AG04450 (cell line): ENCODE results near the gene GTSE1. TPM values are rescaled to one million over a fixed set of nuclear protein-coding genes. Genes with fewer than 3 reads are reported as not detected.
"Not testable (repeated sequence)": the region's sequence is repeated elsewhere in the genome, so short reads cannot be mapped to it uniquely, and the experiment has no call there.

Experiments
- CTCF ChIA-PET: fragments of 300-600, 350-600 bp; formaldehyde crosslinking; extraction: SDS; loops from one replicate; lab custom pipeline; 2022; ENCODE audit warnings: antibody characterized with exemption, inconsistent platforms; lab: Charles Lee
- POLR2A ChIA-PET: fragments of 350-600 bp; formaldehyde crosslinking; extraction: SDS; loops from one replicate; lab custom pipeline; 2021; ENCODE audit warnings: antibody characterized with exemption, inconsistent platforms; lab: Yijun Ruan, JAX
- DNase-seq: peaks from one replicate; pipeline ENCODE4 v3.0.0-alpha.2; 2011; ENCODE audit warnings: low read depth, low spot score
- H3K27ac ChIP-seq: one replicate; pipeline ENCODE4 v1.5.1; 2012; ENCODE audit warnings: low read depth, low read length, control low read depth
- H3K27me3 ChIP-seq: one replicate; pipeline ENCODE4 v1.6.0; 2012; ENCODE audit warnings: low read length; ENCODE audit not compliant: control insufficient read depth, insufficient read depth
- H3K4me3 ChIP-seq: 2 replicates; pipeline ENCODE4 v1.5.1; 2011; ENCODE audit warnings: mild to moderate bottlenecking, low read depth, low read length, control low read depth
- H3K9me3 ChIP-seq: 2 replicates; pipeline ENCODE4 v1.5.1; 2012; ENCODE audit warnings: low read length; ENCODE audit not compliant: control insufficient read depth, insufficient read depth
- polyA plus RNA-seq: library from polyadenylated mRNA; depleted of rRNA; stranded (reverse); fragments of >200 nt; gene quantifications from 2 replicates; pipeline ENCODE4 v1.2.3, GENCODE V29; 2011
- TF ChIP-seq, protein P1 (sequence below): IDR thresholded peaks from 2 replicates; pipeline ENCODE4 v1.5.1; 2011; ENCODE audit warnings: low read depth, low read length, control low read depth, inconsistent platforms

Gene GTSE1
- polyA plus RNA-seq, 1 experiment = 4.0 TPM

DNA sequence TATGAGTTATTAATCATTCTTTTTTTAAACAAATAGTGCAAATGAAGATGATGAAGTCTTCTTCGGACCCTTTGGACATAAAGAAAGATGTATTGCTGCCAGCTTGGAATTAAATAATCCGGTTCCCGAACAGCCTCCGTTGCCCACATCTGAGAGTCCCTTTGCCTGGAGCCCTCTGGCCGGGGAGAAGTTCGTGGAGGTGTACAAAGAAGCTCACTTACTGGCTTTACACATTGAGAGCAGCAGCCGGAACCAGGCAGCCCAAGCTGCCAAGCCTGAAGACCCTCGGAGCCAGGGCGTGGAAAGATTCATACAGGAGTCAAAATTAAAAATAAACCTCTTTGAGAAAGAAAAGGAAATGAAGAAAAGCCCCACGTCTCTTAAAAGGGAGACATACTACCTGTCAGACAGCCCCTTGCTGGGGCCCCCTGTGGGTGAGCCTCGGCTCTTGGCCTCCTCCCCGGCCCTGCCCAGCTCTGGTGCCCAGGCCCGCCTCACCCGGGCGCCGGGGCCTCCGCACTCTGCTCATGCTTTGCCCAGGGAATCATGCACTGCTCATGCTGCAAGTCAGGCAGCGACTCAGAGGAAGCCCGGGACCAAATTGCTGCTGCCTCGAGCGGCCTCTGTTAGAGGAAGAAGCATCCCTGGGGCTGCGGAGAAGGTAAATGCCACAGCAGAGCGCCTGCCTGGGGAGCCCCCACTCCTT lies 11.8 kb downstream of the GTSE1 start:
- ChIA-PET CTCF (interaction anchor here (2.7 kb wide), 1 partner anchor 187 kb away, joined by 12 read pairs; no protein-coding TSS in a partner anchor), POLR2A (no interaction called here)
- Histone ChIP-seq H3K4me3 (no peak overlapping the region), H3K27me3 (no peaks in the 10 kb centered on the region), H3K9me3 (no peaks in the 10 kb centered on the region), H3K27ac (no peak overlapping the region)
- no peak for DNase-seq
- TF ChIP-seq, protein P1, sequence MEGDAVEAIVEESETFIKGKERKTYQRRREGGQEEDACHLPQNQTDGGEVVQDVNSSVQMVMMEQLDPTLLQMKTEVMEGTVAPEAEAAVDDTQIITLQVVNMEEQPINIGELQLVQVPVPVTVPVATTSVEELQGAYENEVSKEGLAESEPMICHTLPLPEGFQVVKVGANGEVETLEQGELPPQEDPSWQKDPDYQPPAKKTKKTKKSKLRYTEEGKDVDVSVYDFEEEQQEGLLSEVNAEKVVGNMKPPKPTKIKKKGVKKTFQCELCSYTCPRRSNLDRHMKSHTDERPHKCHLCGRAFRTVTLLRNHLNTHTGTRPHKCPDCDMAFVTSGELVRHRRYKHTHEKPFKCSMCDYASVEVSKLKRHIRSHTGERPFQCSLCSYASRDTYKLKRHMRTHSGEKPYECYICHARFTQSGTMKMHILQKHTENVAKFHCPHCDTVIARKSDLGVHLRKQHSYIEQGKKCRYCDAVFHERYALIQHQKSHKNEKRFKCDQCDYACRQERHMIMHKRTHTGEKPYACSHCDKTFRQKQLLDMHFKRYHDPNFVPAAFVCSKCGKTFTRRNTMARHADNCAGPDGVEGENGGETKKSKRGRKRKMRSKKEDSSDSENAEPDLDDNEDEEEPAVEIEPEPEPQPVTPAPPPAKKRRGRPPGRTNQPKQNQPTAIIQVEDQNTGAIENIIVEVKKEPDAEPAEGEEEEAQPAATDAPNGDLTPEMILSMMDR = no peak

- POLR2A ChIA-PET = no interaction called here
These were observed 12.9 kb downstream of the GTSE1 start for GRCh38 chr22:46309526-46310085.

GRCh38 chr22:46312056-46312455 lies 15.4 kb downstream of the GTSE1 start:
- CTCF ChIA-PET = interaction anchor here (0.7 to 7.6 kb wide), 6 partner anchors 190 to 317 kb away, joined by 3 to 78 read pairs (median 8); no protein-coding TSS in a partner anchor
- TF ChIP-seq, protein P1 = no peak
- DNase-seq = no peak
- POLR2A ChIA-PET = no interaction called here
- Histone ChIP-seq H3K4me3 (no peak overlapping the region), H3K27ac (no peak overlapping the region), H3K27me3 (no peaks in the 10 kb centered on the region), H3K9me3 (no peaks in the 10 kb centered on the region)

More at GRCh38 chr22:46309526-46310085, 12.9 kb downstream of the GTSE1 start:
- Histone ChIP-seq H3K27ac (no peak overlapping the region), H3K9me3 (no peaks in the 10 kb centered on the region), H3K27me3 (no peaks in the 10 kb centered on the region), H3K4me3 (no peak overlapping the region)
- no peak for DNase-seq
- TF ChIP-seq, protein P1 = no peak
- CTCF ChIA-PET = no interaction called here

- ChIA-PET POLR2A (interaction anchor here (0.7 kb wide), 1 partner anchor 317 kb away, joined by 8 read pairs; no protein-coding TSS in a partner anchor), CTCF (interaction anchor here (0.7 to 7.6 kb wide), 4 partner anchors 10 to 318 kb away, joined by 4 to 78 read pairs (median 26); no protein-coding TSS in a partner anchor)
- not testable (repeated sequence) for H3K4me3 ChIP-seq, H3K27me3 ChIP-seq, DNase-seq, H3K27ac ChIP-seq, H3K9me3 ChIP-seq
These were observed 16.2 kb downstream of the GTSE1 start for GRCh38 chr22:46312848-46313247.

DNA sequence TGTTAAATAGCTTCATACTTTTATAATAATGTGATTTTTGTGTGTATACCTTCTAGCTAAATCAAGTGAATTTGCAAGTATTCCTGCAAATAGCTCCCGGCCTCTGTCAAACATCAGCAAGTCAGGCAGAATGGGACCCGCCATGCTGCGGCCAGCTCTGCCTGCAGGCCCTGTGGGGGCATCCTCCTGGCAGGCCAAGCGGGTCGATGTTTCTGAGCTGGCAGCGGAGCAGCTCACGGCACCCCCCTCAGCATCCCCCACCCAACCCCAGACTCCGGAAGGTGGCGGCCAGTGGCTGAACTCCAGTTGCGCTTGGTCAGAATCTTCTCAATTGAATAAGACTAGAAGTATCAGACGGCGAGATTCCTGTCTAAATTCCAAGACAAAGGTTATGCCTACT lies 19.3 kb downstream of the GTSE1 start:
- Histone ChIP-seq H3K27me3 (no peaks in the 10 kb centered on the region), H3K4me3 (no peak overlapping the region), H3K27ac (no peak overlapping the region), H3K9me3 (no peaks in the 10 kb centered on the region; the same call in 1 of the 2 replicates)
- POLR2A ChIA-PET = no interaction called here
- TF ChIP-seq, protein P1 = no peak
- no peak for DNase-seq
- CTCF ChIA-PET = interaction anchor here (1.1 to 7.6 kb wide), 9 partner anchors 9 to 321 kb away, joined by 3 to 78 read pairs (median 5); no protein-coding TSS in a partner anchor
